Neural progenitor cell (in vitro differentiated cells): ENCODE measurements around the gene FGD4. TPM values are rescaled to one million over a fixed set of nuclear protein-coding genes. Genes with fewer than 3 reads are reported as not detected.
A peak's percentile ranks its signal among the peaks of the same experiment; 100 is the strongest.

Source experiments
- DNase-seq: peaks from one replicate; pipeline ENCODE4 v3.0.0-alpha.2; 2016; ENCODE audit warnings: low spot score
- H2AFZ ChIP-seq: fragments of 200-600 bp; sonication (generic); replicated peaks from 2 replicates; pipeline ENCODE4 v1.6.1; 2016; ENCODE audit warnings: antibody characterized with exemption
- H3F3A ChIP-seq: fragments of 200-600 bp; sonication (generic); 2 replicates; pipeline ENCODE4 v1.6.1; 2016; ENCODE audit warnings: antibody characterized with exemption, low read depth
- H3K27ac ChIP-seq: fragments of 200-600 bp; sonication (generic); 2 replicates; pipeline ENCODE4 v1.5.1; 2016; ENCODE audit warnings: mild to moderate bottlenecking
- H3K27me3 ChIP-seq: fragments of 200-600 bp; sonication (generic); 2 replicates; pipeline ENCODE4 v1.6.1; 2016; ENCODE audit warnings: mild to moderate bottlenecking, moderate library complexity
- H3K36me3 ChIP-seq: fragments of 200-600 bp; sonication (generic); 2 replicates; pipeline ENCODE4 v1.5.1; 2016
- H3K4me1 ChIP-seq: fragments of 200-600 bp; sonication (generic); 2 replicates; pipeline ENCODE4 v1.6.1; 2016; ENCODE audit warnings: mixed run types
- H3K4me2 ChIP-seq: fragments of 200-600 bp; sonication (generic); 2 replicates; pipeline ENCODE4 v1.6.1; 2016
- H3K4me3 ChIP-seq: fragments of 200-600 bp; sonication (generic); 2 replicates; pipeline ENCODE4 v1.5.1; 2016
- H3K79me2 ChIP-seq: fragments of 200-600 bp; sonication (generic); 2 replicates; pipeline ENCODE4 v1.6.1; 2016; ENCODE audit warnings: low read depth
- H3K9ac ChIP-seq: fragments of 200-600 bp; sonication (generic); 2 replicates; pipeline ENCODE4 v1.6.1; 2016
- H3K9me3 ChIP-seq: fragments of 200-600 bp; sonication (generic); 2 replicates; pipeline ENCODE4 v1.5.1; 2016; ENCODE audit warnings: low read depth
- H4K20me1 ChIP-seq: fragments of 200-600 bp; sonication (generic); 2 replicates; pipeline ENCODE4 v1.6.1; 2016; ENCODE audit warnings: low read depth
- H3K27ac Mint-ChIP-seq: 3 replicates; pipeline ENCODE4 v1.8.0; 2021; ENCODE audit warnings: mixed read lengths
- H3K27me3 Mint-ChIP-seq: 2 replicates; pipeline ENCODE4 v1.8.0; 2022; ENCODE audit warnings: low read depth, mild to moderate bottlenecking, inconsistent platforms, moderate library complexity, mixed read lengths; ENCODE audit not compliant: insufficient read depth
- H3K36me3 Mint-ChIP-seq: 3 replicates; pipeline ENCODE4 v1.8.0; 2021; ENCODE audit warnings: mixed read lengths
- H3K4me1 Mint-ChIP-seq: 3 replicates; pipeline ENCODE4 v1.8.0; 2021; ENCODE audit warnings: mixed read lengths
- H3K4me3 Mint-ChIP-seq: 3 replicates; pipeline ENCODE4 v1.8.0; 2021; ENCODE audit warnings: mild to moderate bottlenecking, moderate library complexity, mixed read lengths
- H3K9me3 Mint-ChIP-seq: 3 replicates; pipeline ENCODE4 v1.8.0; 2020; ENCODE audit warnings: mixed read lengths
- EZH2 ChIP-seq: fragments of 200-600 bp; sonication (generic); IDR thresholded peaks from 2 replicates; pipeline ENCODE4 v1.6.1; 2017; ENCODE audit warnings: antibody characterized with exemption, mild to moderate bottlenecking, moderate library complexity
- EZH2phosphoT487 ChIP-seq: fragments of 200-600 bp; sonication (generic); IDR thresholded peaks from 2 replicates; pipeline ENCODE4 v1.6.1; 2017; ENCODE audit warnings: antibody characterized with exemption
- total RNA-seq: library from RNA; depleted of rRNA; stranded (reverse); fragments of >200 nt; gene quantifications from 2 replicates; pipeline ENCODE4 v1.2.3, GENCODE V29; 2015; ENCODE audit warnings: low replicate concordance
- TF ChIP-seq, protein P1 (sequence below): fragments of 200-600 bp; sonication (generic); IDR thresholded peaks from 2 replicates; pipeline ENCODE4 v1.5.1; 2017; ENCODE audit warnings: antibody characterized with exemption, mild to moderate bottlenecking

Gene FGD4
- total RNA-seq, 1 donor from 2014 or later = 41.4 TPM

DNA sequence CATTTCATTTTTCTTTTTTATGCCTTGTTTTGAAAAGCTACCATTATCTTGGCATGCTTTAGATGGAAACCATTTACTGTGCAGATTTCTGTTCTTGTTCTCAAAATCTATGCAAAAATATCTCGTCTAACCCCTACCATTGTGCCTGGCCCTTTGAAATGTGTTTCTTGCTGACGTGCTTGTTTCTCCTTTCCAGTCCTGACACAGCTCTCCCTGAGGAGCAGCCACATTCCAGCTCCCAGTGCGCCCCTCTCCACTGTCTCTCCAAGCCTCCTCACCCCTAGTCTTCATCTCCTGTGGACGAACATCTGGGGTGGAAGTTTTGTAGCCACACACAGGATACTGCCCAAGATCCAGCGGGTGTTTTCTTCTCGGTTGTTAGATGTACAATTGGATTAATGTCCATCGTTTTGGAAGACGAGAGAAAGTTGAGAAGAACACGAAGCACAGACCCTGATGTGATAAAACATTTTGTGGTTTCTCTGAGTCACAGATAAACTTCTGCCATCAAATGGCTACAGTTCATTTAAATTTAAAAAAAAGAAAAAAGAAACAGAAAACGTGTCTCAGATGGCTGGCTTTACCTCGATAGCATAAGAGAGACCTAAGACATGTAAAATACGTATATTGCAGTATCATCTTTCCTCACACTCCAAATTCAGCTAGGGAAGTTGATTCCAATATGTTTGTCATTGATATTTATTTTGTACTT, 21.9 kb upstream of the FGD4 start:
- no peaks in the 10 kb centered on the region for H3K9me3 ChIP-seq
- H3K27me3 ChIP-seq = no peaks in the 10 kb centered on the region
- Mint-ChIP-seq H3K4me3 (no peak overlapping the region), H3K27ac (peak overlapping the region; percentile 58), H3K27me3 (peaks cover 2% of the 10 kb centered on the region), H3K36me3 (no peaks in the 10 kb centered on the region), H3K9me3 (no peaks in the 10 kb centered on the region), H3K4me1 (peaks cover 7% of the 10 kb centered on the region)
- peaks cover 7% of the 10 kb centered on the region for H3K4me1 ChIP-seq
- H3K4me3 ChIP-seq = no peak overlapping the region
- H3K27ac ChIP-seq = no peak overlapping the region
- H2AFZ ChIP-seq = no peak overlapping the region
- H3F3A ChIP-seq = peaks cover 15% of the 10 kb centered on the region
- no peak for DNase-seq
- H3K4me2 ChIP-seq = no peak overlapping the region
- H3K79me2 ChIP-seq = no peaks in the 10 kb centered on the region
- TF ChIP-seq EZH2 = no peak
- TF ChIP-seq EZH2phosphoT487 = no peak
- TF ChIP-seq, protein P1, sequence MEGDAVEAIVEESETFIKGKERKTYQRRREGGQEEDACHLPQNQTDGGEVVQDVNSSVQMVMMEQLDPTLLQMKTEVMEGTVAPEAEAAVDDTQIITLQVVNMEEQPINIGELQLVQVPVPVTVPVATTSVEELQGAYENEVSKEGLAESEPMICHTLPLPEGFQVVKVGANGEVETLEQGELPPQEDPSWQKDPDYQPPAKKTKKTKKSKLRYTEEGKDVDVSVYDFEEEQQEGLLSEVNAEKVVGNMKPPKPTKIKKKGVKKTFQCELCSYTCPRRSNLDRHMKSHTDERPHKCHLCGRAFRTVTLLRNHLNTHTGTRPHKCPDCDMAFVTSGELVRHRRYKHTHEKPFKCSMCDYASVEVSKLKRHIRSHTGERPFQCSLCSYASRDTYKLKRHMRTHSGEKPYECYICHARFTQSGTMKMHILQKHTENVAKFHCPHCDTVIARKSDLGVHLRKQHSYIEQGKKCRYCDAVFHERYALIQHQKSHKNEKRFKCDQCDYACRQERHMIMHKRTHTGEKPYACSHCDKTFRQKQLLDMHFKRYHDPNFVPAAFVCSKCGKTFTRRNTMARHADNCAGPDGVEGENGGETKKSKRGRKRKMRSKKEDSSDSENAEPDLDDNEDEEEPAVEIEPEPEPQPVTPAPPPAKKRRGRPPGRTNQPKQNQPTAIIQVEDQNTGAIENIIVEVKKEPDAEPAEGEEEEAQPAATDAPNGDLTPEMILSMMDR = no peak
- no peaks in the 10 kb centered on the region for H3K36me3 ChIP-seq
- H4K20me1 ChIP-seq = no peaks in the 10 kb centered on the region
- no peak overlapping the region for H3K9ac ChIP-seq

DNA sequence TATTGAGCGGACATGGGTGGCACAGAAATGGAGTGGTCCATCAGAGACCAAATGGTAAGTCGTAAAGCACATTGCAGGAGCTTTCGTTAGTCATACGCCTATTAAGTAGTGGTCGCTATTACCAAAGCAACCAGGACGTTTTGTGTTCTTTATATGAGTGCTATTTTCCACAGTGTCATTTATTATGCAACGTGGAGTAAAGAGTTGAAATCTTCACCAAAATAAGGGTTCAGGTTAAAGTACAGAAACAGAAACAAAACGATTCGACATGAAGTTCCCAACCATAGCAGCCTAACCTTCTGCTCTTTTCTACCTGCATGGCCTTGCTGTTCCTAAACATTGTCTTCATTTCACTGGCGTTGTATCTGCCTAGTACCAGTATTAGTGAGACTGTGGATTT, 20.1 kb upstream of the FGD4 start:
- Histone ChIP-seq H3F3A (peaks cover 15% of the 10 kb centered on the region), H3K4me2 (no peak overlapping the region), H3K27me3 (no peaks in the 10 kb centered on the region), H3K4me3 (no peak overlapping the region), H3K9ac (no peak overlapping the region), H3K4me1 (peaks cover 7% of the 10 kb centered on the region), H2AFZ (no peak overlapping the region), H3K27ac (no peak overlapping the region), H3K36me3 (no peaks in the 10 kb centered on the region), H4K20me1 (no peaks in the 10 kb centered on the region), H3K79me2 (no peaks in the 10 kb centered on the region), H3K9me3 (no peaks in the 10 kb centered on the region)
- no peak overlapping the region for H3K4me3 Mint-ChIP-seq
- DNase-seq = no peak
- H3K36me3 Mint-ChIP-seq = no peaks in the 10 kb centered on the region
- H3K4me1 Mint-ChIP-seq = peaks cover 7% of the 10 kb centered on the region
- TF ChIP-seq, protein P1 = no peak
- TF ChIP-seq EZH2 (no peak), EZH2phosphoT487 (no peak)
- H3K27me3 Mint-ChIP-seq = no peaks in the 10 kb centered on the region
- H3K27ac Mint-ChIP-seq = no peak overlapping the region
- H3K9me3 Mint-ChIP-seq = no peaks in the 10 kb centered on the region

DNA sequence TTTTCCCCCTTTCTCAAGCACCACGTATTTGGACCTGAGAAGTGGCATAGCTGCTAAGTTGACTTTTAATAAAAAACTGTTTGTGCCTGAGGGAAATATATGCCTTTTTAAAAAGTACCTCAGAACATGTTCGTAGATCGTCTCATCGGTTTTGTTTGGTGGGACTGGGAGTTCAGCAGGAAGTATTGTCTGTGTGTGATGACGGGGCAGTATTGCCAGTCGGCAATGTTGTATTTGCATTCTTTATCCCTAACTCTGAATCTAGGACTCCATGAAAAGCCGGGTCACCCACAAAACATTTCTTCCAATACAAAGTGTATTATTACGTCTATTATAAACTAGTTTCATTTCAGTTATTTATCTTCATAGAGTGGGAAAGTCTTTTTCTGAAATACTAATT, 19.7 kb upstream of the FGD4 start:
- Histone ChIP-seq H2AFZ (no peak overlapping the region), H4K20me1 (no peaks in the 10 kb centered on the region), H3K27me3 (no peaks in the 10 kb centered on the region), H3K4me3 (no peak overlapping the region), H3K4me1 (peaks cover 7% of the 10 kb centered on the region), H3K27ac (no peak overlapping the region), H3K4me2 (no peak overlapping the region), H3F3A (peaks cover 15% of the 10 kb centered on the region), H3K9me3 (no peaks in the 10 kb centered on the region), H3K9ac (no peak overlapping the region), H3K79me2 (no peaks in the 10 kb centered on the region), H3K36me3 (no peaks in the 10 kb centered on the region)
- Mint-ChIP-seq H3K27me3 (no peaks in the 10 kb centered on the region), H3K4me1 (peaks cover 7% of the 10 kb centered on the region), H3K36me3 (no peaks in the 10 kb centered on the region), H3K27ac (no peak overlapping the region), H3K4me3 (no peak overlapping the region), H3K9me3 (no peaks in the 10 kb centered on the region)
- no peak for TF ChIP-seq EZH2
- TF ChIP-seq, protein P1 = no peak
- no peak for TF ChIP-seq EZH2phosphoT487
- no peak for DNase-seq
